Kidney epithelial cell (primary cell): ENCODE data around the gene ESAM. TPM values are rescaled to one million over a fixed set of nuclear protein-coding genes. Genes with fewer than 3 reads are reported as not detected.
A peak's percentile ranks its signal among the peaks of the same experiment; 100 is the strongest.
"Not testable (repeated sequence)": the region's sequence is repeated elsewhere in the genome, so short reads cannot be mapped to it uniquely, and the experiment has no call there.

ENCODE experiments used
- DNase-seq: peaks from one replicate; pipeline ENCODE4 v3.0.0-alpha.2; 2010; ENCODE audit warnings: low read depth
- H3K27me3 ChIP-seq: 2 replicates; pipeline ENCODE4 v1.6.0; 2011; ENCODE audit warnings: low read length; ENCODE audit not compliant: control insufficient read depth, insufficient read depth
- H3K36me3 ChIP-seq: 2 replicates; pipeline ENCODE4 v1.5.1; 2011; ENCODE audit warnings: low read length; ENCODE audit not compliant: control insufficient read depth, insufficient read depth
- H3K4me3 ChIP-seq: 2 replicates; pipeline ENCODE4 v1.5.1; 2011; ENCODE audit warnings: low read depth, mild to moderate bottlenecking, control low read depth, low read length
- CTCF ChIP-seq: IDR thresholded peaks from 2 replicates; pipeline ENCODE4 v1.5.1; 2011; ENCODE audit warnings: mild to moderate bottlenecking, moderate library complexity, low read length, control low read depth, inconsistent platforms; ENCODE audit not compliant: insufficient read depth, poor library complexity, severe bottlenecking
- total RNA-seq: library from RNA; depleted of rRNA; stranded (reverse); fragments of >200 nt; gene quantifications from 2 replicates; pipeline ENCODE4 v1.2.3, GENCODE V29; 2015

ESAM gene
- total RNA-seq, 1 donor from 2014 or later = 10.4 TPM

DNA sequence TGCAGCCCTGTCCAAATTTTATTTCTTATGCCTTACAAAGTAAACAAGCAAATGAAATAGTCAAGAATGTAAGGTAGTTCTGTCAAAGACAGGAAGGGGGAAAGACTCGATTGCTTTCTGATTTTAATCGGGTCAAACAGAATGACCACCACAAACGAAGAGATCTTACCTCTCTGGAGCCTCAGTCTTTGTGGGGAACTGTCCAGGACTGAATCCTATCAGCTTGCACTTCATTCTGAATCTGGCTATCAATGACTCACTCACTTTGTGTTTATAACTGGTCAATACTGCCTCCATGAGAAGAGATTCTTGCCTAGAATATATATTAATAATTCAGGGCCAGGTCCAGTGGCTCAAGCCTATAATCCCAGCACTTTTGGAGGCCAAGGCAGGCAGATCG lies 20.9 kb upstream of the ESAM start:
- Histone ChIP-seq H3K27me3 (no peaks in the 10 kb centered on the region), H3K4me3 (no peak overlapping the region), H3K36me3 (no peaks in the 10 kb centered on the region)
- DNase-seq = no peak
- no peak for TF ChIP-seq CTCF

- Histone ChIP-seq H3K36me3 (no peaks in the 10 kb centered on the region), H3K27me3 (no peaks in the 10 kb centered on the region), H3K4me3 (no peak overlapping the region)
- DNase-seq = no peak
- no peak for TF ChIP-seq CTCF
These were observed 17.5 kb upstream of the ESAM start for GRCh38 chr11:124779568-124779967.

DNA sequence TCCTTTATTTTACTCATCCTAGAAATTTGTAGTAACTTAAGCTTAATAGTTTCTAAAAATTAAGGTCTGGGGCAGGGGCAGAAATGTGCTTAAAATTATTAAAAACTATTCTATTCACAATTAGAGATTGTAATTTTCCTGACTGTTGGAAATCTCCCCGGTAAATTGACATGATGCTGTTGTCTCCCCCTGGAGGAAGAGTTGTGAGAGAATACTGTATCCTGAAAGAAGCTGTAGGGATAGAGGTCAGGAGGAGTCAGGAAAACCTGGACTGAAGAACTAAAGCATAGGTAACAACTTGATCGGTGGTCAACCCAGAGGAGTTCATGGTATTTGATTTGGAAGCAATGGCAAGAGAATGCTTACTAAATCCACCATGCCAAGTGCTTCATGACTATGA lies 16.2 kb upstream of the ESAM start:
- H3K4me3 ChIP-seq = no peak overlapping the region
- no peak for DNase-seq
- H3K27me3 ChIP-seq = no peaks in the 10 kb centered on the region
- TF ChIP-seq CTCF = peak; percentile 28
- H3K36me3 ChIP-seq = no peaks in the 10 kb centered on the region

- Histone ChIP-seq H3K27me3 (no peaks in the 10 kb centered on the region), H3K36me3 (no peaks in the 10 kb centered on the region), H3K4me3 (no peak overlapping the region)
- DNase-seq = no peak
- TF ChIP-seq CTCF = no peak
These were observed 15.0 kb upstream of the ESAM start for GRCh38 chr11:124776865-124777645.

GRCh38 chr11:124770959-124771358 lies 8.9 kb upstream of the ESAM start:
- DNase-seq, H3K4me3 ChIP-seq, H3K36me3 ChIP-seq, H3K27me3 ChIP-seq: not testable (repeated sequence)

GRCh38 chr11:124769806-124770774 lies 8.0 kb upstream of the ESAM start:
- no peaks in the 10 kb centered on the region for H3K36me3 ChIP-seq
- TF ChIP-seq CTCF = no peak
- no peak for DNase-seq
- H3K4me3 ChIP-seq = no peak overlapping the region
- no peaks in the 10 kb centered on the region for H3K27me3 ChIP-seq
